ENCODE measurements around the gene INPP5D.

Gene INPP5D

GRCh38 chr2:233226511-233227031, 166.4 kb downstream of the INPP5D start:
- DNase-seq: no peak
- TF ChIP-seq GATA1 (IDR thresholded peaks at IDR 0.05; ENCODE audit: low read depth, low read length) (no peak), POLR2A (IDR thresholded peaks at IDR 0.05; ENCODE audit: low read length) (no peak)

DNA sequence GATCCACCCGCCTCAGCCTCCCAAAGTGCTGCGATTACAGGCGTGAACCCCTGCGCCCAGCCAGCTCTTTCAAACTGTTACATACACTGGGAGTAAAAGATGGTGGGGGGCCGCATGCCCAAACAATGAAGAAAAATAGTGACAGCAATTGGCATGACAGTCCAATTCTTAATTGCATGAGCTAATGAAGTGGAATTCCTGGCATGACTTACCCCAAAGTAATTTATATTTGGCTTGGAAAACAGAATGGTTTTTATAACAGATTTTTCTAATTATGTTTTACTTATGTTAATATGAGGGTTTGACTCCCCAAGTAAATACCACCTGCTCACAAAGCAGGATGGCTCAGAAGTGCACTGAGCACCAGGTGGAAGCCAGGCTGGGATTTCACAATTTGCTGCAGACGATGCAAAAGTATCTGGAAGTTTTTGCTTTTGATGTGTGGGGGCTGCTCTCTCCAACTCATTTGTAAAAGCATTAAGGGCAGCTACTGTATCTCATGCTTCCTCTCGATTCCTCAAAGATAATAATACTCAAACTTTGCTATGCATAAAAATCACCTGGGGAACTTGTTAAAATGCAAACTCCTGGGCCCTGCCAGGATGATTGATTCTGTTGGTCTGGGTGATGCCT, 167.3 kb downstream of the INPP5D start:
- no peak for DNase-seq
- TF ChIP-seq GATA1 (IDR thresholded peaks at IDR 0.05; ENCODE audit: low read depth, low read length): no peak
- TF ChIP-seq POLR2A (IDR thresholded peaks at IDR 0.05; ENCODE audit: low read length): no peak

DNA sequence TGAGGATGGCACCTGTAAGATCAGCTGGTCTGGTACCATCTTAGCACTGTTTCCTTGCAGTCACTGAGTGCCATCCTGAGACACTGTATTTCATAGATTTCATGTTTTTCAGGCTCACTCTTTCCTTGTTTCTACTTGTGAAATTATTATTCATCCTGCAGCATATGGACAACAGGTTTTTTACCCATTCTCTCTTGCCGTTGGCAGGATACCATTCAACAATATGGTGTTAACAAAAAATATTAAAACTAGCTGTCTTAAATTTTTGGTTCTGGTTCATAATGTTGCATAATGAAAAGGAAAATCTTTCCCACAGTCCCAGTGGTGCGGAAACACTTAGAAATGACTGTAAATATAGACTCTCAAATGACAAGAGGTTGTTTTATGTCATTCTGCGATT, 168.2 kb downstream of the INPP5D start:
- DNase-seq: no peak
- no peak for TF ChIP-seq GATA1 (IDR thresholded peaks at IDR 0.05; ENCODE audit: low read depth, low read length)
- TF ChIP-seq POLR2A (IDR thresholded peaks at IDR 0.05; ENCODE audit: low read length): no peak

- no peak for DNase-seq
- TF ChIP-seq GATA1 (IDR thresholded peaks at IDR 0.05; ENCODE audit: low read depth, low read length) (no peak), POLR2A (IDR thresholded peaks at IDR 0.05; ENCODE audit: low read length) (no peak)
Measured at GRCh38 chr2:233233618-233234230, 173.6 kb downstream of the INPP5D start.

- TF ChIP-seq GATA1 (IDR thresholded peaks at IDR 0.05; ENCODE audit: low read depth, low read length) (no peak), POLR2A (IDR thresholded peaks at IDR 0.05; ENCODE audit: low read length) (no peak)
- no peak for DNase-seq
Measured at GRCh38 chr2:233234264-233234663, 174.1 kb downstream of the INPP5D start.

- no peak for DNase-seq
- TF ChIP-seq GATA1 (IDR thresholded peaks at IDR 0.05; ENCODE audit: low read depth, low read length): no peak
- no peak for TF ChIP-seq POLR2A (IDR thresholded peaks at IDR 0.05; ENCODE audit: low read length)
Measured at GRCh38 chr2:233234996-233235395, 174.9 kb downstream of the INPP5D start.

DNA sequence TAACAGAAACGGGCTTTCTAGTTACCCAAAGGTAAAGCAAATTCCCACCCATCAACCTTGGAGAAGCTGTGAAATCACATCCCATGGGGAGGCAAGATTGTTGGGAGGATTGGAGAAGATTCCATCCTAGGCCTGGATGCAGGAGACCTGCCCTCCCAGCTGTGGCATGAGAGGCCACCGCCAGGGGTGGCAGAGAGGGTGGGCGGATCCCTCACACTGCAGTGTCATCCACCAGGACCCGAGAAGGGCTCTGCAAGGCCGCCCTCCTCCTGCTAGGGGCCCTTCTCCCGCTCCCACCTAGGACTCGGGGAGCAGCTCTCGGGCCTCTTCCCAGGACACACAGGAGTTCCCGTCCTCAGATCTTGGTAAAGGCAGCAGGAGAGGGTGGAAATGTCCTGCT, 175.8 kb downstream of the INPP5D start:
- DNase-seq: peak in 1 of 2 experiments; percentile 25
- TF ChIP-seq POLR2A (IDR thresholded peaks at IDR 0.05; ENCODE audit: low read length) (no peak), GATA1 (IDR thresholded peaks at IDR 0.05; ENCODE audit: low read depth, low read length) (no peak)

DNA sequence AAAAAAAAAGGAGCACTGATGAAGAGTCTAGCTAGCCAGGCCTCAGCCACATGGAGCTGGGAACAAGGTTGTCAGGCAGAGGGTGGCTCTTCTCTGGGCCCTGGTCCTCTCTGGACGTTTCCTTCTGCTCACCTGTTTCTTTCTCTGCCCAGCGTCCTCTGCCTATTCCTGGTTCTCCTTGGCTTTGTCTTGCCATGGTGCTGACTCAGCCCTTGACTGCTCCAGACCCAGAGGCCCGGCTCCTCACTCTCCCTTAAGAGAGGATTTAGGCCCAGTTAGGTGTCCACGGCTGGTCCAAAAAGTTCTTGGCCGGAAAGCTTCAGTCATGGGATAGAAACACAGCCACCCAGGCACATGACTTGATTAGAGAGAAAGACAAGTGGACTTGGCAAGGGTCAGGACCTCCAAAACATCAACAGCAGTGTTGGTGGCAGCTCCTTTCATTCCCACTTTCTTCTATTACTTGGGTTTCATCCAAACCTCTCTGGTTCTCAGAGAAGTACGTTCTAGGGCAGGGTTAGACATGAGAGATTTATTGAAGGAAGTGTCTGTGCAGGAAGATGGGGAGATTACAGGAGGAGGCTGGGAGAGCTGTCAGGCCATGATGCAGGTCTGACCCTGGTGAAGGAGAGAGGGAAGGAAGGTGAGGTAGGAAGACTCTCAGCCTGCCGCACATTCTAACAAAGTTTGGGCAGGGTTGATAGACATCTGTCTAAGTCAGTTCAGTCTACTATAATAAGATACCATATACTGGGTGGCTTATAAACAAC, 176.9 kb downstream of the INPP5D start:
- DNase-seq: no peak
- TF ChIP-seq GATA1 (IDR thresholded peaks at IDR 0.05; ENCODE audit: low read depth, low read length) (no peak), POLR2A (IDR thresholded peaks at IDR 0.05; ENCODE audit: low read length) (no peak)

DNA sequence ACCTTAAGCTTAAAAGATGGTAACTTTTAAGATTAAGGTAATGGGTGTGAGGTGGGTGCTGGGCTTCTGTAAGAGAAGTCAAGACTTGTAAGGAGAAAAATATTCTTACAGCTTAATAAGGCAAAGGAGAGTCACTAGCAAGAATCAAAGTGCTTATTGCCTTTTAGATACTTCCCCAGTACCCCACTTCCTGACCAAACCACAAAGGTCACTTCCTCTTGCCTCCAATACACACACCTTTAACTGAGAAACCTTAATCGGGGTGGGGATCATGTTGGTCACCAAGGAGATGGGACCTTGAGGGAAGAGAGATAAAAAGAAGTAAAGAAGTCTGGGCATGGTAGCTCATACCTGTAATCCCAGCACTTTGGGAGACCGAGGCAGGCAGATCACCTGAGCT, 180.8 kb downstream of the INPP5D start:
- DNase-seq: no peak
- no peak for TF ChIP-seq POLR2A (IDR thresholded peaks at IDR 0.05; ENCODE audit: low read length)
- no peak for TF ChIP-seq GATA1 (IDR thresholded peaks at IDR 0.05; ENCODE audit: low read depth, low read length)

DNA sequence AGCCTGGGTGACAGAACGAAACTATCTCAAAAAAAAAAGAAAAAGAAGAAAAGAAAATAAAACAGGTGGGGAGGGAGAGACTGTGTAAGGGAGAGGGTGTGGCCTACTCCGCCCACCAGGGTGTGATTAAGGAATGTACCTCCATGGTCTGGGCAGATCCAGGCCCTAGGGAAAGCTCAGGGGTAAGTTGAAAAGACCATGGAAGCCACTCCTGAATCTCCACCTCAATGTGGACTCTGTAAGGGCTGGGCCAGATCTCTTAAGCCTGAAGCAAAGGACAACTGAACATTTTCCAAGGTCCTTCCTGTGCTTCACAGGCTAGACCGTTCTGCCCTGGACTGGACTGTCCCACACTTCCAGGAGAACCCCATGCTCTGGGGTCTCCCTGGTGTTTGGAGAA, 181.7 kb downstream of the INPP5D start:
- DNase-seq: no peak

DNA sequence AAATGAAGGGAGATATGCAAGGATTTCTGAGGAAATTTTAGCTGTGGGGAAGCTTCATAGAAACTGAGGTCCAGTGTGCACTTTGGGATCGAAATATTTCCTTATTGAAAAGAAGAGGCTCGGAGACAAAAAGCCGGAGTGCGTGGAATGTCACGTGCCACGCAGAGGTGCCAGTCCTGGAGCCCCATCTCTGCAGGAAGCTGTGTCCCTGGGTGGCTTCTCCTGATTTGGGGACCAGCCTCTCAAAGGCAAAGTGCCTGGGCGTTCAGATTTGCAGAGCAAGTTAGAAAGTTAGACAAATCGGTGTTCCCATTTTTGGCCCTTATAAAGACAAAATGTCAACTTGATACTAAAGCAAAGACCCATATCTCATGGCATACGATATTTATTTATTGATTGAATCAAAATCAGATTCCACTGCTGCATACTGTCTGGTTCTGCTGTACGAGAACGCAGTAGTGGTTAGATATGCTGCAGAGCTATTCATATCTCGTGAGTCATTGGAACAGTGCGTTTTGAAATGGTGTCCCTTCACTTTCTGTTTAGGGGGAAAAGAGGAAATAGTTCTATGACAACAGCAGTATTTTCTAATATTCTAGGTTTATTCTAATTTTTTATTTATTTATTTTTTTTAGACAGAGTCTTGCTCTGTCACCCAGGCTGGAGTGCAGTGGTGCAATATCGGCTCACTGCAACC, 182.2 kb downstream of the INPP5D start:
- TF ChIP-seq POLR2A (IDR thresholded peaks at IDR 0.05; ENCODE audit: low read length) (no peak), GATA1 (IDR thresholded peaks at IDR 0.05; ENCODE audit: low read depth, low read length) (no peak)
- peak in 1 of 2 experiments; percentile 59 for DNase-seq

More for the DNA sequence above, 181.7 kb downstream of the INPP5D start:
- no peak for TF ChIP-seq POLR2A (IDR thresholded peaks at IDR 0.05; ENCODE audit: low read length)
- no peak for TF ChIP-seq GATA1 (IDR thresholded peaks at IDR 0.05; ENCODE audit: low read depth, low read length)

DNA sequence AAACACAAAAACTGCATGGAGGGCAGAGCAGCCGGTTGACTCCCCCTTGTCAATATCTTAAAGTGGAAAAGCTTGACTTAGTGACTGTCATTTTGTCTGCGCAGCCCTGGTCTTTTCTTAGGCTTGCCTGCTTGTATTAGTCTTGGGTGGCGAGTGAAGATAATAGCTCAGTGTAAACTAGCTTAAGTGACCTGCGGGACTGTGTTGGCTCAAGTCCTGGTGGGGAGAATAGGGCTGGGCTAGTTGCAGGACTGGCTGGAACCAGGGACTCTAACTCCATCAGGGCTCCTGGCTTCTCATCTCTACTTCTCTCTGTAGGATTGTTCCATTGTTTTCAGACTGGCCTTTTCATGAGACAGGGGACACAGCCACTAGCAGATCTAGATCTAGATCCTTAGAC, 183.2 kb downstream of the INPP5D start:
- no peak for TF ChIP-seq POLR2A (IDR thresholded peaks at IDR 0.05; ENCODE audit: low read length)
- TF ChIP-seq GATA1 (IDR thresholded peaks at IDR 0.05; ENCODE audit: low read depth, low read length): no peak

GRCh38 chr2:233244818-233245217, 184.7 kb downstream of the INPP5D start:
- TF ChIP-seq GATA1 (IDR thresholded peaks at IDR 0.05; ENCODE audit: low read depth, low read length) (no peak), POLR2A (IDR thresholded peaks at IDR 0.05; ENCODE audit: low read length) (no peak)
- peak in 1 of 2 experiments; percentile 14 for DNase-seq

More for the DNA sequence above, 183.2 kb downstream of the INPP5D start:
- DNase-seq: no peak

GRCh38 chr2:233245406-233245805, 185.3 kb downstream of the INPP5D start:
- DNase-seq: no peak
- TF ChIP-seq POLR2A (IDR thresholded peaks at IDR 0.05; ENCODE audit: low read length) (no peak), GATA1 (IDR thresholded peaks at IDR 0.05; ENCODE audit: low read depth, low read length) (no peak)

Measured in erythroblast (primary cell).